ENCODE results near the gene SETD4. TPM values are rescaled to one million over a fixed set of nuclear protein-coding genes. Genes with fewer than 3 reads are reported as not detected.

SETD4 gene
- total and polyA plus RNA-seq, 2 of the 4 experiments (the other 2 are of a cell fraction) = 9.5 to 11.4 TPM

- ATAC-seq (ENCODE audit: low read depth) = peak; percentile 98
- peak; percentile 93 for DNase-seq
- Histone ChIP-seq H3K4me3 (ENCODE audit: insufficient read depth, low read depth, low read length) (peak within 1 kb of the TSS; percentile 92), H2AK9ac (replicated peaks; ENCODE audit: low read depth, low read length, poor library complexity) (peak within 1 kb of the TSS; percentile 94), H3K79me1 (ENCODE audit: low read depth in 1 of 2, low read length in 2 of 2) (peaks cover 25 to 43% of the 10 kb centered on the region in 2 experiments; a peak in 3 of 4 replicates), H2AFZ (replicated peaks; ENCODE audit: low read length, poor library complexity) (peak within 1 kb of the TSS; percentile 99), H3K27me3 (ENCODE audit: control insufficient read depth, insufficient read depth, low read length) (no peaks in the 10 kb centered on the region), H3K27ac (ENCODE audit: insufficient read depth, low read length) (peak within 1 kb of the TSS; percentile 93), H3K4me1 (ENCODE audit: control insufficient read depth, insufficient read depth, low read length) (peaks cover 10% of the 10 kb centered on the region), H3K18ac (ENCODE audit: low read depth, low read length) (peak within 1 kb of the TSS; percentile 79), H3K9me3 (ENCODE audit: control insufficient read depth, insufficient read depth, low read length) (peaks cover 7% of the 10 kb centered on the region), H3K23ac (ENCODE audit: low read depth, low read length) (peak within 1 kb of the TSS; percentile 96), H3K4me2 (ENCODE audit: low read depth, low read length) (peak within 1 kb of the TSS; percentile 79), H4K20me1 (ENCODE audit: insufficient read depth, low read length) (peaks cover 10% of the 10 kb centered on the region; the same call in 1 of the 2 replicates), H4K91ac (ENCODE audit: insufficient read depth, low read depth, low read length) (peak within 1 kb of the TSS; percentile 96), H4K5ac (ENCODE audit: low read depth, low read length) (peak within 1 kb of the TSS; percentile 85), H3K9ac (ENCODE audit: low read depth, low read length) (peak within 1 kb of the TSS; percentile 95), H3K14ac (replicated peaks; ENCODE audit: low read depth, low read length) (peak within 1 kb of the TSS; percentile 97), H2BK20ac (ENCODE audit: low read depth, low read length) (peak within 1 kb of the TSS; percentile 91), H4K8ac (ENCODE audit: low read depth in 2 of 2, low read length in 2 of 2) (peak within 1 kb of the TSS; percentile 72 to 96), H3K56ac (ENCODE audit: extremely low read depth, insufficient read depth, low read length) (peak within 1 kb of the TSS; percentile 66), H3K9me1 (ENCODE audit: insufficient read depth, low read length) (peaks cover 11% of the 10 kb centered on the region), H3K36me3 (ENCODE audit: control insufficient read depth, insufficient read depth, low read length) (peaks cover 17% of the 10 kb centered on the region), H2BK15ac (ENCODE audit: low read depth, low read length) (peak within 1 kb of the TSS; percentile 89; the same call in 2 of the 3 replicates), H2BK120ac (ENCODE audit: low read depth, low read length) (peak within 1 kb of the TSS; percentile 89), H2AK5ac (ENCODE audit: low read depth, low read length) (peak within 1 kb of the TSS; percentile 95), H2BK5ac (ENCODE audit: low read depth, low read length, poor library complexity, severe bottlenecking) (peak within 1 kb of the TSS; percentile 88), H3K4ac (ENCODE audit: low read depth, low read length) (peak within 1 kb of the TSS; percentile 98)
- ChIA-PET CTCF (interaction anchor here (0.7 kb wide), 1 partner anchor 1182 kb away, joined by 4 read pairs; no protein-coding TSS in a partner anchor), POLR2A (ENCODE audit: unreplicated experiment) (interaction anchor here (0.6 to 1.3 kb wide), 3 partner anchors 9 to 66 kb away, joined by 3 to 7 read pairs (median 4); partner anchors contain the start of gene SETD4)
- intact Hi-C loops (cut with micrococcal nuclease) (no loop called here), in situ Hi-C loops (cut with MboI; ENCODE audit: low sequenced_read_pairs) (no loop called here), dilution Hi-C loops (cut with HindIII; ENCODE audit: low sequenced_read_pairs, unreplicated experiment) (no loop called here)
- TSS peak; percentile 94 for BruUV-seq (replicated peaks)
- 2% methylated on average over 19 of the region's 71 CpGs; no CpG with 5 or more reads in 1 of the 2 experiments for WGBS, 2 experiments (ENCODE audit: extremely low coverage in 2 of 2, insufficient read length in 1 of 2)
- no peak for TF ChIP-seq FOS (IDR thresholded peaks at IDR 0.05; ENCODE audit: low read depth, low read length)
- no peak for TF ChIP-seq SMC3 (IDR thresholded peaks at IDR 0.05; ENCODE audit: low read depth, low read length)
- peak; percentile 26; the same call in 1 of the 2 replicates for TF ChIP-seq MXI1 (IDR thresholded peaks at IDR 0.05; ENCODE audit: borderline replicate concordance, low read depth, low read length)
- TF ChIP-seq CTCF (conservative IDR thresholded peaks at IDR 0.05; ENCODE audit: low read depth, low read length) = no peak
- peak; percentile 80 for TF ChIP-seq MAFK (IDR thresholded peaks at IDR 0.05; ENCODE audit: low read depth, low read length)
- no peak for TF ChIP-seq RFX5 (IDR thresholded peaks at IDR 0.05; ENCODE audit: low read depth, low read length)
- TF ChIP-seq RCOR1 (IDR thresholded peaks at IDR 0.05; ENCODE audit: insufficient replicate concordance, low read length) = no peak
- TF ChIP-seq BHLHE40 (IDR thresholded peaks at IDR 0.05; ENCODE audit: low read depth, low read length) = 0 out of 2 replicates have a peak, but pooled peaks have one; percentile 2
- no peak for TF ChIP-seq RAD21 (IDR thresholded peaks at IDR 0.05; ENCODE audit: low read length)
- TF ChIP-seq USF2 (IDR thresholded peaks at IDR 0.05; ENCODE audit: low read depth, low read length) = peak; percentile 98
- TF ChIP-seq MAZ (IDR thresholded peaks at IDR 0.05; ENCODE audit: borderline replicate concordance, low read depth, low read length) = peak; percentile 80; the same call in 1 of the 2 replicates
- peak; percentile 97 for TF ChIP-seq NFE2L2 (IDR thresholded peaks at IDR 0.05; ENCODE audit: low read depth, low read length)
Measured at GRCh38 chr21:36069713-36070583, 9.6 kb upstream of the SETD4 start, which contains the start of gene CBR1. CBR1 (plus strand) TSS chr21:36070024; CDS start chr21:36070116, 92 bp downstream.

Measured in IMR-90 (cell line).